ENCODE results near the gene SFXN4. TPM values are rescaled to one million over a fixed set of nuclear protein-coding genes. Genes with fewer than 3 reads are reported as not detected.

Gene SFXN4
- total and polyA plus RNA-seq, 2 of the 13 experiments (the other 11 are each of a cell fraction or from before 2014, with no cell fraction given): 47.7 to 64.9 TPM

DNA sequence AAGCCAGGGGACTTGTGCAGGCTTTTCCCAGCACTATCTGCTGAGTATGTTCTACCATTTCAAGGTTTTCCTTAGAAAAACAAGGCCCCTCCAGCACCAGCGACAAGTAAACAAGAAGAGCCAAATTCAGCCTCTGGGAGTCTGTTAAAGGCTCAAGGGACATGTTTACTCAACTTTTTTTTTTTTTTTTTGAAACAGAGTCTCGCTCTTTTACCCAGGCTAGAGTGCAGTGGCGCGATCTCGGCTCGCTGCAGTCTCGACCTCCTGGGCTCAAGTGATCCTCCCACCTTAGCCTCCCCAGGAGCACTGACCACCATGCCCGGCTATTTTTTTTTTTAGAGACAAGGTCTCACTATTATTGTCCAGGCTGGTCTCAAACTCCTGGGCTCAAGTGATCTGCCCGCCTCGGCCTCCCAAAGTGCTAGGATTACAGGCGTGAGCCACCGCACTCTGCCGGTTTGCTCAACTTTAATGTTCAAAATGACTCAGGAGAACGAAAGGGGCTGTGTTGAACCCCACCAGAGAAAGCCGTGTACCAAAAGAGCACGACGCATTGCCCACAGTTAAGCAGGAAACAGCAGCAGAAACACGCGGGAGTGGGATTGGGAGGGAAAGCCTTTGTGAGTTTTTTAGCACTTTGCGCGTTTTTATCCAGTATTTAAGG is 12.3 kb upstream of the SFXN4 start (continued):
- TF ChIP-seq, protein P1, sequence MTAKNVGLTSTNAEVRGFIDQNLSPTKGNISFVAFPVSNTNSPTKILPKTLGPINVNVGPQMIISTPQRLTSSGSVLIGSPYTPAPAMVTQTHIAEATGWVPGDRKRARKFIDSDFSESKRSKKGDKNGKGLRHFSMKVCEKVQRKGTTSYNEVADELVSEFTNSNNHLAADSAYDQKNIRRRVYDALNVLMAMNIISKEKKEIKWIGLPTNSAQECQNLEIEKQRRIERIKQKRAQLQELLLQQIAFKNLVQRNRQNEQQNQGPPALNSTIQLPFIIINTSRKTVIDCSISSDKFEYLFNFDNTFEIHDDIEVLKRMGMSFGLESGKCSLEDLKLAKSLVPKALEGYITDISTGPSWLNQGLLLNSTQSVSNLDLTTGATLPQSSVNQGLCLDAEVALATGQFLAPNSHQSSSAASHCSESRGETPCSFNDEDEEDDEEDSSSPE (CRISPR knock-in tag; IDR thresholded peaks at IDR 0.05): 0 out of 2 replicates have a peak, but pooled peaks have one; percentile 22
- TF ChIP-seq EEA1 (CRISPR knock-in tag; IDR thresholded peaks at IDR 0.05; ENCODE audit: borderline replicate concordance) (no peak), U2AF2 (IDR thresholded peaks at IDR 0.05; ENCODE audit: low read depth, low read length) (0 out of 2 replicates have a peak, but pooled peaks have one; percentile 29), NCOA5 (CRISPR knock-in tag; IDR thresholded peaks at IDR 0.05) (no peak), HNRNPUL1 (IDR thresholded peaks at IDR 0.05; ENCODE audit: low read depth, low read length) (no peak), TBX3 (IDR thresholded peaks at IDR 0.05; ENCODE audit: borderline replicate concordance) (no peak), PCBP2 (optimal IDR thresholded peaks at IDR 0.05; ENCODE audit: low read depth, low read length, poor library complexity, severe bottlenecking) (no peak), SKI (IDR thresholded peaks at IDR 0.05; ENCODE audit: partially characterized antibody) (peak; percentile 50), RAD21 (CRISPR knock-in tag; IDR thresholded peaks at IDR 0.05) (no peak), HMGA1 (CRISPR knock-in tag; conservative IDR thresholded peaks at IDR 0.05) (no peak), ZNF24 (IDR thresholded peaks at IDR 0.05) (no peak), SMAD9 (CRISPR knock-in tag; IDR thresholded peaks at IDR 0.05) (no peak), KAT8 (CRISPR knock-in tag; IDR thresholded peaks at IDR 0.05) (no peak; the same call in 1 of the 2 replicates), ZNF564 (CRISPR knock-in tag; IDR thresholded peaks at IDR 0.05) (no peak), ZFX (CRISPR knock-in tag; IDR thresholded peaks at IDR 0.05; ENCODE audit: low read depth) (no peak), CBX2 (IDR thresholded peaks at IDR 0.05; ENCODE audit: low read depth, low read length) (no peak), CBX2 (CRISPR knock-in tag; IDR thresholded peaks at IDR 0.05; ENCODE audit: low read depth) (no peak), EP300 (IDR thresholded peaks at IDR 0.05; ENCODE audit: low read depth in 2 of 2, low read length in 2 of 2) (peak in 1 of 2 experiments; percentile 53; a peak in 2 of 4 replicates), EP300 (CRISPR knock-in tag; IDR thresholded peaks at IDR 0.05; ENCODE audit: borderline replicate concordance) (0 out of 2 replicates have a peak, but pooled peaks have one; percentile 8), ZKSCAN8 (CRISPR knock-in tag; IDR thresholded peaks at IDR 0.05; ENCODE audit: borderline replicate concordance) (peak; percentile 87), ZFY (CRISPR knock-in tag; IDR thresholded peaks at IDR 0.05) (no peak)
- TF ChIP-seq, protein P2, sequence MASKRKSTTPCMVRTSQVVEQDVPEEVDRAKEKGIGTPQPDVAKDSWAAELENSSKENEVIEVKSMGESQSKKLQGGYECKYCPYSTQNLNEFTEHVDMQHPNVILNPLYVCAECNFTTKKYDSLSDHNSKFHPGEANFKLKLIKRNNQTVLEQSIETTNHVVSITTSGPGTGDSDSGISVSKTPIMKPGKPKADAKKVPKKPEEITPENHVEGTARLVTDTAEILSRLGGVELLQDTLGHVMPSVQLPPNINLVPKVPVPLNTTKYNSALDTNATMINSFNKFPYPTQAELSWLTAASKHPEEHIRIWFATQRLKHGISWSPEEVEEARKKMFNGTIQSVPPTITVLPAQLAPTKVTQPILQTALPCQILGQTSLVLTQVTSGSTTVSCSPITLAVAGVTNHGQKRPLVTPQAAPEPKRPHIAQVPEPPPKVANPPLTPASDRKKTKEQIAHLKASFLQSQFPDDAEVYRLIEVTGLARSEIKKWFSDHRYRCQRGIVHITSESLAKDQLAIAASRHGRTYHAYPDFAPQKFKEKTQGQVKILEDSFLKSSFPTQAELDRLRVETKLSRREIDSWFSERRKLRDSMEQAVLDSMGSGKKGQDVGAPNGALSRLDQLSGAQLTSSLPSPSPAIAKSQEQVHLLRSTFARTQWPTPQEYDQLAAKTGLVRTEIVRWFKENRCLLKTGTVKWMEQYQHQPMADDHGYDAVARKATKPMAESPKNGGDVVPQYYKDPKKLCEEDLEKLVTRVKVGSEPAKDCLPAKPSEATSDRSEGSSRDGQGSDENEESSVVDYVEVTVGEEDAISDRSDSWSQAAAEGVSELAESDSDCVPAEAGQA (IDR thresholded peaks at IDR 0.05; ENCODE audit: low read depth): no peak; the same call in 1 of the 2 replicates
- TF ChIP-seq, protein P2 (CRISPR knock-in tag; IDR thresholded peaks at IDR 0.05; ENCODE audit: borderline replicate concordance): no peak
- TF ChIP-seq, protein P3, sequence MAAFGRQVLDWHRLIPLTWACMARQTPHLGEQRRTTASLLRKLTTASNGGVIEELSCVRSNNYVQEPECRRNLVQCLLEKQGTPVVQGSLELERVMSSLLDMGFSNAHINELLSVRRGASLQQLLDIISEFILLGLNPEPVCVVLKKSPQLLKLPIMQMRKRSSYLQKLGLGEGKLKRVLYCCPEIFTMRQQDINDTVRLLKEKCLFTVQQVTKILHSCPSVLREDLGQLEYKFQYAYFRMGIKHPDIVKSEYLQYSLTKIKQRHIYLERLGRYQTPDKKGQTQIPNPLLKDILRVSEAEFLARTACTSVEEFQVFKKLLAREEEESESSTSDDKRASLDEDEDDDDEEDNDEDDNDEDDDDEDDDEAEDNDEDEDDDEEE (CRISPR knock-in tag; IDR thresholded peaks at IDR 0.05): no peak
